SHP77 (cell line): ENCODE data around the gene FBXL13.
"Not testable (repeated sequence)": the region's sequence is repeated elsewhere in the genome, so short reads cannot be mapped to it uniquely, and the experiment has no call there.

Experiments
- DNase-seq, 2 experiments: peaks; one replicate each; lab custom pipeline; 2025; lab: John Stamatoyannopoulos, UW

Gene FBXL13

GRCh38 chr7:102817616-102818573 is 256.7 kb downstream of the FBXL13 start:
- DNase-seq: no peak

- DNase-seq: no peak
Observed at GRCh38 chr7:102814025-102814471, 260.5 kb downstream of the FBXL13 start.

GRCh38 chr7:102813191-102814024 is 261.2 kb downstream of the FBXL13 start:
- DNase-seq: no peak

GRCh38 chr7:102811942-102812678 is 262.5 kb downstream of the FBXL13 start:
- no peak for DNase-seq

GRCh38 chr7:102810916-102811315 is 263.7 kb downstream of the FBXL13 start:
- no peak for DNase-seq

- DNase-seq: no peak
Observed at GRCh38 chr7:102806613-102807012, 268.0 kb downstream of the FBXL13 start.

- DNase-seq: not testable (repeated sequence)
Observed at GRCh38 chr7:102795987-102796595, 278.5 kb downstream of the FBXL13 start.

GRCh38 chr7:102794567-102794966 is 280.0 kb downstream of the FBXL13 start:
- not testable (repeated sequence) for DNase-seq

- not testable (repeated sequence) for DNase-seq
Observed at GRCh38 chr7:102791831-102792230, 282.8 kb downstream of the FBXL13 start.

- DNase-seq: not testable (repeated sequence)
Observed at GRCh38 chr7:102791367-102791766, 283.2 kb downstream of the FBXL13 start.

- DNase-seq: not testable (repeated sequence)
Observed at GRCh38 chr7:102790364-102791100, 284.1 kb downstream of the FBXL13 start.

GRCh38 chr7:102788770-102789169 is 285.8 kb downstream of the FBXL13 start:
- DNase-seq: not testable (repeated sequence)

GRCh38 chr7:102780926-102781325 is 293.7 kb downstream of the FBXL13 start:
- not testable (repeated sequence) for DNase-seq

- DNase-seq: not testable (repeated sequence)
Observed at GRCh38 chr7:102778663-102779062, 295.9 kb downstream of the FBXL13 start.

- not testable (repeated sequence) for DNase-seq
Observed at GRCh38 chr7:102776217-102776616, 298.4 kb downstream of the FBXL13 start.

GRCh38 chr7:102770467-102770866 is 304.1 kb downstream of the FBXL13 start:
- DNase-seq: not testable (repeated sequence)

- DNase-seq: not testable (repeated sequence)
Observed at GRCh38 chr7:102769657-102770192, 304.9 kb downstream of the FBXL13 start.

- DNase-seq: not testable (repeated sequence)
Observed at GRCh38 chr7:102763295-102763905, 311.2 kb downstream of the FBXL13 start.
